Esophagus squamous epithelium (tissue), 4 donors: ENCODE data around the gene ZBTB42.

ENCODE experiments used
- POLR2A ChIP-seq, 4 donors: fragments of 450-650 bp; IDR thresholded peaks; one replicate each; pipeline ENCODE4 v1.6.1; 2017; ENCODE audit warnings: antibody characterized with exemption in 4 of 4, mild to moderate bottlenecking in 4 of 4, moderate library complexity in 3 of 4
- TF ChIP-seq, protein P1 (sequence below), 6 experiments: fragments of 450-650 bp in 4 of 6; fragments of 200-600 bp in 2 of 6; sonication (generic) in 2 of 6; IDR thresholded peaks; one replicate each; pipeline ENCODE4 v1.5.1; 2016 to 2019; ENCODE audit warnings: antibody characterized with exemption in 6 of 6, mild to moderate bottlenecking in 4 of 6, moderate library complexity in 4 of 6

DNA sequence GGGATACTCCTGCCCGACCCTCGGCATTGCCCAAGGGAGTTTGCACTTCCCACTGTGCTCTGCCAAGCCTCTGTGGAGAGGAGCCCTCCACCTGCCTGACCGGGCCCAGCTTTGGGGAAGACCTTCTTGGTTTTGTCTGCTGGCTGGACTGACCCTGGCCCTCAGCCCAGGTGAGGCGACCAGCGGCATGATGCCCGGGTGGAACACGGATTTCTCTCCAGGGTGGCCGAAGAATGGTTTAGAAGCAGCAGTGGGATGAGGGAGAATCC lies 15.6 kb downstream of the ZBTB42 start:
- TF ChIP-seq, protein P1, sequence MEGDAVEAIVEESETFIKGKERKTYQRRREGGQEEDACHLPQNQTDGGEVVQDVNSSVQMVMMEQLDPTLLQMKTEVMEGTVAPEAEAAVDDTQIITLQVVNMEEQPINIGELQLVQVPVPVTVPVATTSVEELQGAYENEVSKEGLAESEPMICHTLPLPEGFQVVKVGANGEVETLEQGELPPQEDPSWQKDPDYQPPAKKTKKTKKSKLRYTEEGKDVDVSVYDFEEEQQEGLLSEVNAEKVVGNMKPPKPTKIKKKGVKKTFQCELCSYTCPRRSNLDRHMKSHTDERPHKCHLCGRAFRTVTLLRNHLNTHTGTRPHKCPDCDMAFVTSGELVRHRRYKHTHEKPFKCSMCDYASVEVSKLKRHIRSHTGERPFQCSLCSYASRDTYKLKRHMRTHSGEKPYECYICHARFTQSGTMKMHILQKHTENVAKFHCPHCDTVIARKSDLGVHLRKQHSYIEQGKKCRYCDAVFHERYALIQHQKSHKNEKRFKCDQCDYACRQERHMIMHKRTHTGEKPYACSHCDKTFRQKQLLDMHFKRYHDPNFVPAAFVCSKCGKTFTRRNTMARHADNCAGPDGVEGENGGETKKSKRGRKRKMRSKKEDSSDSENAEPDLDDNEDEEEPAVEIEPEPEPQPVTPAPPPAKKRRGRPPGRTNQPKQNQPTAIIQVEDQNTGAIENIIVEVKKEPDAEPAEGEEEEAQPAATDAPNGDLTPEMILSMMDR (IDR thresholded peaks at IDR 0.05), result no peak
- no peak for TF ChIP-seq POLR2A (IDR thresholded peaks at IDR 0.05)
